Right forelimb (tissue), 1 donor: ENCODE results near the gene MBLAC1.

ENCODE experiments used
- DNase-seq: peaks from one replicate; pipeline ENCODE4 v3.0.0-alpha.2; 2018

The MBLAC1 gene

DNA sequence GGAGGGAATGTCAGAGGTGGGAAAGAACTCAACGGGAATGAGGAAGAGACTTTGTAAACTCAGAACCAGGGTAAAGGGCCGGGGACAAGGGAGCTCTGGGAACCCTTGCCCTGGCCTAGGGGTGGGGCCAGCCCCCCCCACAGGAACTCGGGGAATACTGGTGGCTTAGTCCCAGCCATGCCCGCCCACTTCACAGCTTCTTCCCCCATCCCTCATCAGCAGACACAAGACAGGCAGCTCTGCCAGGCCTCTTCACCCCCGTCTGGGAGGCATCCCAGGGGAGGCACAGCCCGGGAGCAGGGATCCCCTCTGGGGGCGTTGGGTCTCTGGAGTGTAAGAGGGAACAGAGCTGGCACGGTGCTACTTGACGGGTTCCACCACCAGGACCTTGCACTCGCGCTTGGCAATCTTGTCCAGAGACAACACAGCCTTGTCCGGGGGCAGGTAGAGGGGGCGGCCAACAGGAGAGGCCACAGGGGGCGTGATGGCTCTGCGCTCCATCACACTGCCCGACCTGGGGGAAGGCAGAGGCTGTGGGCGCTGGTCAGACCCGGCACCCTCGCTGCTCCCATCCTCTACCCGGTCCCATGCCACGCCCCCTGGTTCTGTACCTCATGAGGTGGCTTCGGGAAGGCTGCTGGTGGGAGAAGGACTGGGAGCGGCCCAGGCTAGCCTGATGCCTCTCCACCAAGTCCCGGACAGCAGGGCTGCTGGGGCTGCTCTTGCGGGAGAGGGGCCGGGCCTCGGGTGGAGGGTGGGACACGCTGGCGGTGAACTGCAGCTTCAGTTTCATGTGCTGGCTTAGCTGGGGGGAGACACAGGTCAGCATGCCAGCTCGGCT is 28.1 kb downstream of the MBLAC1 start:
- no peak for DNase-seq

GRCh38 chr7:100155553-100156317 is 29.0 kb downstream of the MBLAC1 start:
- DNase-seq: no peak

DNA sequence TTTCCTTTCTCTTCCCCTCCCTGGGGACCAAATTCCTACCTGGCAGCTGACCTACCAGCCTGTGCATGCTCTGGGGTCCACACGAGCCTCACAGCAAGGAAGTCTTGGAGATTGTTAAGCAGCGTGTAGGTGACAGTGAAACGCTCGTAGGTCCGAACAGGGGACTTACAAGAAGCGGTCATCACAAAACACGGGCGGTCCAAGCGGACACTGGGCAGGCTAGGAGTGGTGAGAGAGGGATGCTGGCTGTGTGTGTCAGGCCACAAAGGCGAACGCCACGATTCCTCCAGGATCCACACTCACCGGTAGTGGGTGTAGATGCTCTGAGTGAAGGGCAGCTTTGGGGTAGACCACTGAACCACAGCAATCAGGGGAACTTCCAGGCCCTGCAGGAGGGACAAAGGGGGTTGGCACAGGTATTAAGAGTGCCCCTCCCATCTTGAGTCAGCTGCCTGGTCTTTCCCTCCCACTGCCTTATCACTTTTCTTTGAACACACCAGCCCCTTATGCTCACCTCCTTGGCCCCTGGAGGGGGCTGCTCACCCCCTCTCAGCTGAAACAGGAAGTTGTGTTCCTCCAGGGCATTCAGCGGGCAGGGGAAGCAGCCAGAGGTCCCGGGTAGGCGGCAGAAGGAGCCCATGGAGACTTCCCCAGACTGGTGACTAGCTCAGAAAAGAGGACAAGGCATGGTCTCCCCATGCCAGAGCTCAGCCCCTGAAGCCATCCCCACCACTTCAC is 29.7 kb downstream of the MBLAC1 start:
- no peak for DNase-seq

DNA sequence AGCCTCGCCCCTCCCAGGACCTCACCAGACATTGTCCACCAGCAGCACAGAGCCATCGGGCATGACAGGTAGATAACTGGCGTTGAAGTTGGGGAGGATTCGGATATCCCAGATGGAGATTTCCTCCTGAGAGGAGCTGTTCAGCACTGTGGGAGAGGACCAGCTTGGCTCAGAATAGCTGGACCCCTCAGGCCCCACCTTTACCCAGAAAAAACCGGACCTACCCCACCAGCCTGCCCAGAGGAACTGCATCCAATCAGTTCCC is 30.2 kb downstream of the MBLAC1 start:
- no peak for DNase-seq

- DNase-seq: no peak
Measured at GRCh38 chr7:100157334-100158228, 30.8 kb downstream of the MBLAC1 start.

DNA sequence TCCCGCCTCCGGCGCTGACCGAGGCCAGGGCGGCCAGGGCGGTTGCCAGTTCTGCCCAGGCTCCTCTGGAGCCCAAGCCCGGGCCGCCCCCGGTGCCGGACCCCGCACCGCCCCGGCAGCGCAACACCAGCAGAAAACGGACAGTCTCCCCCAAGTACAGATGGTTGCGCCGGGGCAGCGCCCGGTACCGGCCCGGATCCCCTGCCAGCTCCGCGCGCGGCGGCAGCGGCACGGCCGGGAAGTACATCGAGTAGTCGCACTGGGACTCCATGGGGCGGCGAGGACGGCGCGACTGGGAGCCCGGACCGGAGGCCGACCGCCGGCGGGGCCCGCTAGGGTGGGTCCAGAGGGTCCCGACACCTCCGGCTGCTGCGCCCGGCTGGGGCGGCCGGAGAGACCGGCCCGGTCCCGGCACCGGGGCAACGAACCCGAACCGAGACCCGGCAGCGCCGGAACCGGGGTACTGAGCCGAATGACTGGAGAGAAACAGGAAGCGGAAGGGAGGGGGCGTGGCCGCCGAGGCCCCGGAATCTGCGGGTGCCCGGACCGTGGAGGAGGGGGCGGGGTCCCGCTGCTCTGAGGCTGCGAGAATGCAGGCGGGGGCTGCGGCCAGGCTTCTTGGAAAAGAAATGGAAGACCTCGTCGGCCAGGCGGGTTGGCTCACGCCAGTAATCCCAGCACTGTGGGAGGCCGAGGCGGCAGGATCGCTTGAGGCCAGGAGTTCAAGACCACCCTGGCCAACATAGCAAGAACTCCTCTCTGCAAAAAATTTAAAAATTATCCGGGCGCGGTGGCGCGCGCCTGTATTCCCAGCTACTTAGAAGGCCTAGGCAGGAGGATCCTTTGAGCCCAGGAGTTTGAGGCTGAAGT is 31.7 kb downstream of the MBLAC1 start, which contains the start of gene TRAPPC14:
TRAPPC14 (minus strand) TSS at position 495 of the 870 bp plus-strand sequence; CDS start at position 271, 224 bp downstream.
- DNase-seq: peak; percentile 94

- DNase-seq: no peak
Measured at GRCh38 chr7:100159099-100159623, 32.4 kb downstream of the MBLAC1 start.

GRCh38 chr7:100160067-100160466 is 33.3 kb downstream of the MBLAC1 start:
- no peak for DNase-seq

DNA sequence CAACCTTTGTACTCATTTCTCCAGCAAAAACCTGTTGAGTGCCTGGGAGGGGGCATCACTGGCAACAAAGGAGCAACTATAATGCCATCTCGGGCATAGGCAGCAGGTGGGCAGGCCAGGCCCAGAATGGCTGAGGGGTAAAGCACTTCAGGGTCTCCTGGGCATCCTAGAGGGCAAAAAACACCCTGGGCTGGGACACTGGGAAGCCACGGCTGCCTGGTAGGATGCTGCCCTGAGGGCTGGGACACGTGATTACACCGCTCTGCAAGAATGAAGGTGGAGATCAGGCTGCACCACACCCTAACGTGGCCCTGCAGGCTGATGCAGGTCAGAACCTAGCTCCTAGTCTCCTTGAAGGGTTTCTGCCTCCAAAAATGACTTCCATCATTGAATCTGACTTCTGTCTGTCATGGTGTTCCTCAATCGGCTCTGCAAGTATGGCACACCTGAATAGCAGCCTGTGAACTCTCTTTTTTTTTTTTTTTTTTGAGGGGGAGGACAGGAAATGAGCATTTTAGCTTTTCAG is 36.3 kb downstream of the MBLAC1 start:
- no peak for DNase-seq

DNA sequence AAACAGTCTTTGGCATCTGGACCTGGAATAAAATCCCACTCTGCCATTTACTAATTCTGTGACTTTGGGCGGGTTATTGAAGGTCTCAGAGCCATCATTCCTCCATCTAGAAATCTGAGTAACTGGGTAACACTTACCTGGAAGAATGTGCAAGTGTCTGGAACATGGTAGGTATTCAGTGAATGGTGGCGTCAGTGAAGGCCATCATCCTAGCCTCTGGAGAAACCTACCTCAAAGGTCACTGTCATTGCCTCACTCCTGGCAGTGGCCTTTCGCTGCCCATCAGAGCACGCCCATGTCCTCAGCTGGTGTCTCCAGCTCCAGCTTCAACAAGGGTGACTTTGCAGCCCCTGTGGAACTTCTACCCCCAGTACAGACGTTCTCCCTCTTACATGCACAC is 37.1 kb downstream of the MBLAC1 start:
- no peak for DNase-seq

GRCh38 chr7:100166317-100166940 is 39.7 kb downstream of the MBLAC1 start:
- no peak for DNase-seq

GRCh38 chr7:100166970-100167911 is 40.5 kb downstream of the MBLAC1 start:
- no peak for DNase-seq

DNA sequence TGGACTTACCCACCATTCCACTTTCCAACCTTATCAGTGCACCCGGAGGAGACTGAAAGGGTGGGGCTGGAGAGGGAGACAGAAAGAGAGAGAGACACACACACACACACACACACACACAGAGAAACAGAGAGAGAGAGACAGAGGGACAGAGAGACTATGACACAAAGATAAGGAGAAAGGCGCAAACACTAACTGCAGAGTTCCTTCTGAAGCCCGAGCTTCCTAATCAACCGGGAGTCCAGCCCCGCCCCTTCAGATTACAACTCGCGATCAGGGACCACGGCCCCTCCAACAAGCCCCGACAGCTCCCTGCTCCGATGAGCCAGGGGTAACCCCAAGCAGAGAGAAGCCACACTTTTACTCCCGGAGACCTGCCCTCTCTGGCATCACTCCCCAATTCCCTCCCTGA is 41.2 kb downstream of the MBLAC1 start:
- DNase-seq: no peak

- DNase-seq: no peak
Measured at GRCh38 chr7:100169147-100169850, 42.5 kb downstream of the MBLAC1 start.

DNA sequence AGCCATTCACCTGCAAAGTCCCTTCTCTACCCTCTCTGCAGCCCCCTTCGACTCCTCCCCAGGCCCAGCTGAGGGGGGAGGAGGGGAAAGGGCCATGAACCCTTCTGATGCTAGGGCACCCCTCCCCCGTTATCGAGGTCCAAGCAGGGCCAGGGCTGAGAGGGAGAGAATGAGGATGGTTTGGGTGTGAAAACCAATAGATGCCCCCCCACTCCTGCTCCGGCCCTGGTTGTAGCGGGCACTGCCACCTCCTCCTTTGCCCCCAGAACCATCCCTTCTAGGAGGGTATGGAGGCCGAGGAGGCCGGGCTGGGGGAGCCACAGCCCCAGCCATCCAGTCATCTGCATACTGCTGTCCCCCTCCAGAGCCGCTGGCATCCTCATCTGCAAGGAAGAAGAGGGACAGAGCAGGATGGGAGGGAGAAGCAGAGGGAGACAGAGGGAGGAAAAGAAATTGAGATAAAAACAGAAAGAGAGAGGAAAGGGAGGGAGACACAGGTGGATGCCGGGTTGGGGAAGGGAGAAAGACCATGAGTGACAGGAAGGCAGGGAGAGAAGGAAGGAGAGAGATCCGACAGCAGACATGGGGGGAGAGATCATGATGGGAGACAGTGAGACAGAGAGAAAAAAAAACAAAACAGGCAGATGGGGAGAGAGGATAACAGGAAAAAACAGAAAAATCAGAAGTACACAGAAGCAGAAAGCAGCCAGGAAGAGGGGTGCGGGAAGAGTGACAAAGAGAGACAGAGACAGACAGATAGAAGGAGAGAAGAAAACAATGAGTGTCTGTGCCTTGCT is 43.5 kb downstream of the MBLAC1 start:
- DNase-seq: no peak

DNA sequence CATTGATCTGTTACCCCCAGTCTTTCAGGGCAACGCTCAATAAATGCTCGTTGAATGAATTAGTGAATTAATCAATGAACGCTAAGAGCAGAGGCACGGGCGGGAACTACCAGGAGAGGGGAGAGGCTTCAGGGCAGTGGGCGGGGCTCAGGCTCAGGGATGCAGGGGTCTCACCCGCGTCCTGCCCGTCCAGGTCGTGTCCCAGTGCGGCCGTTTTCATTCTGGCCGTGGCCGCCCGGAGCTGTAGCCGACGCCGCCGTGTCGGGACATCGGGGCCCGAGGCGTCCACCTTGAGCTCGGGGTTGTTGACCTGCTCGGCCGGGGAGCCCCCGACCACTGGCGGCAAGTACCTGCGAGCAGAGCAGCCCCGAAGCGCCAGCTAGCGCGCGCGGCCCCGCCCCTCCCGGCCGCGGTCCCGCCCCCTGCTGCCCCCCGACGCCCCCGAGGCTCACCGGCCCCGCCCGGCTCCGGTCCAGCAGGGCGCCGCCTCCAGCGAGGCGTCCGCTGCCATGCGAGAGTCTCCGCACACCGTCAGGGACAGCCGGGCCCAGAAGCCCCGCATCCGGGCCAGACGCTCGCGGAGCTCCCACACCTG is 44.4 kb downstream of the MBLAC1 start:
- DNase-seq: no peak

DNA sequence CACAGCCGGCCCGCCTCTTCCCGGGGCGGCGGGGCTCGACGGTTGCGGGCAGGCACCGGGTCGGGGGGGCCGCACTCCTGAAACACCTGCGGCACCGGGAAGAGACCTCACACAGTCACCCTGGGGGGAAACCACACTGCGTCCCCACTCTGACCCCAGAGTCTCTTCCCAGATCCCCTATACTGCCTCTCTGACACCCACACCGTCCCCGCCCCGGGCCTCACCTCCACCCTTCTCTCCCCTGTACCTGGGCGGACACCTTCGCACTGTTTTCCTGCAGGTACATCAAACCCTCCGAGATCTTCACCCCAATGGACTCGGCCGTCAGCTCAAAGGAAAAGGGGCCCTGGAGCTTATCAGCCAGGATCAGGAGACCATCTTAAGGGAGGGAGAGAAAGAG is 45.1 kb downstream of the MBLAC1 start:
- no peak for DNase-seq
